ENCODE data around the gene TRPV4. TPM values are rescaled to one million over a fixed set of nuclear protein-coding genes. Genes with fewer than 3 reads are reported as not detected.

TRPV4 gene
- total and polyA plus RNA-seq, 9 of the 15 experiments (the other 6 are each of a cell fraction or from before 2014, with no cell fraction given) = 0.13 TPM; not detected in 8

DNA sequence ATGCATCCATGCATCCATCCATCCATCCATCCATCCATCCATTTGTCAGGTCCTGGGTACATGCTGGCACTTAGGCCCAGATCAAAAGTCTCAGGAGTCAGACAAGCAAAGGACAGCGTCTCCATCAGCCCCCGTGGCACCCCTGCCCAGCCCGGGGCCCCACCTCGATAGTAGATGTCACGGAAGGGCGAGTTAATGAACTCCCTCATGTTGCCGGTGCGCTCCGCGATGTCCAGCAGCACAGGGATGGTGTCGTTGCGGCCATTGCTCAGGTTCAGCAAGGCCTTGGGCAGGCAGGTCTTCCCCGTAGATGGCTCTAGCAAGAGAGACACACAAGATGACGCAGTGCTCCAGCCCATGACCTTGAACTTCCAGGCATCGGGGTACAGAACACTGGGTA lies 30.4 kb downstream of the TRPV4 start:
- no peak overlapping the region for H3K9ac ChIP-seq (ENCODE audit: insufficient read depth in 1 of 2, low read depth in 2 of 2, low read length in 2 of 2)
- H3K9me3 ChIP-seq (replicated peaks; ENCODE audit: control insufficient read depth, insufficient read depth, low read depth, low read length) = no peaks in the 10 kb centered on the region
- intact Hi-C loops (cut with micrococcal nuclease) = no loop called here
- DNase-seq (ENCODE audit: extremely low read depth in 1 of 4, low spot score in 3 of 4) = no peak
- no peaks in the 10 kb centered on the region for H3K9me1 ChIP-seq (ENCODE audit: control insufficient read depth, insufficient read depth, low read length)
- no peak overlapping the region for H3K4me2 ChIP-seq (ENCODE audit: insufficient read depth, low read length)
- in situ Hi-C loops (cut with MboI) = no loop called here
- no peaks in the 10 kb centered on the region for H3K36me3 ChIP-seq (ENCODE audit: control insufficient read depth, insufficient read depth, low read length)
- H3K79me2 ChIP-seq (ENCODE audit: control insufficient read depth, insufficient read depth, low read length) = no peaks in the 10 kb centered on the region
- peaks cover 0 to 6% of the 10 kb centered on the region in 2 experiments; a peak in 2 of 5 replicates for H3K4me1 ChIP-seq (replicated peaks in 1 of 2; ENCODE audit: control insufficient read depth in 2 of 2, insufficient read depth in 2 of 2, low read length in 2 of 2)
- H3K27ac ChIP-seq (ENCODE audit: extremely low read depth, low read depth, low read length) = no peak overlapping the region
- no peak for FAIRE-seq
- H3K27me3 ChIP-seq (ENCODE audit: control insufficient read depth in 2 of 2, insufficient read depth in 2 of 2, low read length in 2 of 2) = peaks cover 4 to 34% of the 10 kb centered on the region in 2 experiments; a peak in 3 of 5 replicates
- ATAC-seq = no peak
- no peak overlapping the region for H3K4me3 ChIP-seq
- CTCF ChIA-PET (ENCODE audit: low intra/inter-chr PET ratio) = no interaction called here
- TF ChIP-seq BRF1 (IDR thresholded peaks at IDR 0.05; ENCODE audit: borderline replicate concordance, extremely low read depth, insufficient read length) (no peak), ELK1 (CRISPR knock-in tag; IDR thresholded peaks at IDR 0.05) (no peak), FOXJ3 (CRISPR knock-in tag; IDR thresholded peaks at IDR 0.05) (no peak), ZNF232 (CRISPR knock-in tag; IDR thresholded peaks at IDR 0.05) (no peak), L3MBTL2 (IDR thresholded peaks at IDR 0.05) (no peak), ZNF77 (CRISPR knock-in tag; IDR thresholded peaks at IDR 0.05) (no peak), ZNF668 (CRISPR knock-in tag; IDR thresholded peaks at IDR 0.05) (no peak), KDM2B (CRISPR knock-in tag; IDR thresholded peaks at IDR 0.05) (no peak), ZNF23 (CRISPR knock-in tag; IDR thresholded peaks at IDR 0.05) (no peak), ZNF12 (CRISPR knock-in tag; IDR thresholded peaks at IDR 0.05) (no peak)
- TF ChIP-seq, protein P1, sequence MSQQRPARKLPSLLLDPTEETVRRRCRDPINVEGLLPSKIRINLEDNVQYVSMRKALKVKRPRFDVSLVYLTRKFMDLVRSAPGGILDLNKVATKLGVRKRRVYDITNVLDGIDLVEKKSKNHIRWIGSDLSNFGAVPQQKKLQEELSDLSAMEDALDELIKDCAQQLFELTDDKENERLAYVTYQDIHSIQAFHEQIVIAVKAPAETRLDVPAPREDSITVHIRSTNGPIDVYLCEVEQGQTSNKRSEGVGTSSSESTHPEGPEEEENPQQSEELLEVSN (IDR thresholded peaks at IDR 0.05; ENCODE audit: borderline replicate concordance in 1 of 2, extremely low read depth in 1 of 2, insufficient read depth in 1 of 2, insufficient read length in 1 of 2, low read depth in 1 of 2, low read length in 1 of 2, poor library complexity in 1 of 2, severe bottlenecking in 1 of 2) = no peak
- POLR2A ChIA-PET = no interaction called here
- WGBS (ENCODE audit: insufficient coverage, low coverage, missing lambda C conversion rate) = 13% methylated on average over 15 of the region's 15 CpGs
- BruUV-seq (replicated peaks) = no TSS peak
- no peak overlapping the region for H2AFZ ChIP-seq (ENCODE audit: low read depth, low read length)
- H4K20me1 ChIP-seq (replicated peaks; ENCODE audit: control insufficient read depth, insufficient read depth, low read length) = peaks cover 9% of the 10 kb centered on the region; the same call in 1 of the 2 replicates
